ENCODE measurements around the gene TNPO2.
"Not testable (repeated sequence)": the region's sequence is repeated elsewhere in the genome, so short reads cannot be mapped to it uniquely, and the experiment has no call there.

The TNPO2 gene

DNA sequence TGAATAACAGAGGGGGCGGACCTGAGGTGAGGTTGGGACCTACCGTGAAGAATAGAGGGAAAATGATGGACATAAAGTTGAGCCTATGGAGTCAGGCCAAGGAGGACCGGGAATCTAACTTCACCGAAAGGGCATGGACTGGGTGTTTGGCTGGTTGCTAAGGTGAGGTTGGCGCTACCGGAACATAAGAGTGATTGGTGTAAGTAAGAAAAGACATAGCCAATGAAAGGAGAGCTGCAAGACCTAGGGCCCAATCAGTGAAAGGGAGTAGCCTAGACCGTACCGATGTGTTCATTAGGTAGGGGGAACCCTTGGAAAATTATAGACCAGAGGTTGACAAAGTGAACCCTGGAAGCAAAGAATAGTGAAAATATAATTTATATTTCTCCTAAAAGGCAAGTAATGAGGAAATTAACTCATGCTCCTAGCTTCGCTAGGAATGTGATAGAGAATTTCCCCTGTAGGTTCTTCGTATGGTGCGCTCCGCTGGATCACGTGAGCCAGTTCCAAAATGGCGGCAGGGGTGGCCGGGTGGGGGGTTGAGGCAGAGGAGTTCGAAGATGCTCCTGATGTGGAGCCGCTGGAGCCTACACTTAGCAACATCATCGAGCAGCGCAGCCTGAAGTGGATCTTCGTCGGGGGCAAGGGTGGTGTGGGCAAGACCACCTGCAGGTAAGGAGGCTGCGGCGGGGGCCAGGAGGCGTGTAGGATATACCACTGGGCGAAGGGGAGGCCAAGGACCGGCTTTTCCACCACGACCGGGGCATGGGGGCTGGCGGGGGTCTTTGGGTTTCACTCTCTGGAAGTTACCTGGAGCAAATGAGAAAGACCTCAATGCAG is 13.5 kb upstream of the TNPO2 start, which contains the start of gene GET3:
TSS of gene GET3 (plus strand) at position 503 of the 840 bp plus-strand sequence. CDS start at position 512, 9 bp downstream.
- DNase-seq (ENCODE audit: low spot score) = peak; percentile 93

DNA sequence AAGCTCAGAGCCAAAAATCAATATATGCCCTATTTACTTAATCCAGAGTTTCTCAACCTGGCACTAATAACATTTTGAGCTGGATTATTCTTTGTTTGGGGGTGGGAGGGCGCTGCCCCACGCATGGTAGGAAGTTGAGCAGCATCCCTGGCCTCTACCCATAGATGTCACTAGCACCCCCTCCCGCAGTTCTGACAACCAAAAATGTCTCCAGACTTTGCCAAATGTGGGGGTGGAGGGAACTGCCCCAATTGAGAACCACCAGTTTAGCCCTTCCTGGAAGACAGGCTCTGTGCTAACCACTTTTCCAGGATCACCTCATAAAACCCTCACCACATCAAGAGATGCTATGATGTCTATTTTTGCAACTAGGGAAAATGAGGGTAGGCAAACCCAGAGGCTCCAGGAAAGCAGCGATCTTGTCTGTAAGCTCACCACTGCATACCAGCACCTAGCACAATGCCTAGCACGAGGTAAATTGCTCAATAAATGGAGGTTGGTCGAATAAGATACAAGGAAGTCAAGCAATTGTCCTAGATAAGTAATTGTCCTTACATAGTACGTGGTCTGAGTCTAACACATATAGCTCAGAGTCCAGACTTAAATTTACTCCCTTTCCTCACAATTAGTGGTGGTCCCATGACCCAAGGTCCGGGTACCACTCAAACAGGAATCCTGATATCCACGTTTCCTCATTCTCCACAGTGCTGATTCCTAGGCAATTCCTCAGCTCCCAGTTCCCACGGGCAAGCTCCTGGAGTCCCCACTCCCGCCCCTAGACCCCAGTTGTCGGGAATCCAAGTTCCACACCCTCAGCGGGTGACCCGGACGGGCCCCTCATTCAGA is 9.9 kb upstream of the TNPO2 start:
- peak; percentile 78 for DNase-seq (ENCODE audit: low spot score)

DNA sequence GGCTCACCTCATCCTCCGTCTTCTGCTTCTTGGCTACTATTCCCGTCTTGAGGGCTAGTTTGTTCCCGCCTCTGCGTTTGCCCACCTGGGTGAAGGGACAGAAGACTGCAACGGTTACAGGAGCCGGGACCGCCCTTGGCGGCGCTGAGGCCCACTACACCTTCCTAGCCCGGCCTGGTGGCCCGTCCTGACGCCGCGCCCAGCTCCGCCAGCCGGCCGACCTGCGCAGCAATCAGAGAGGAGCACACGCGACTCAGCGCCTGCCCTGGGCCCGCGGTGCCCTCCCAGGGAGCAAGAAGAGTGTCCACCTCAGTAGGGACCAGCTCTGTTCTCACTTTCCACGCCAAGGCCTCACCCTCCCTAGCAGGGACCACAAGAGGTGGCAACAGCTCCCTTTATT is 7.6 kb upstream of the TNPO2 start:
- DNase-seq (ENCODE audit: low spot score) = no peak

DNA sequence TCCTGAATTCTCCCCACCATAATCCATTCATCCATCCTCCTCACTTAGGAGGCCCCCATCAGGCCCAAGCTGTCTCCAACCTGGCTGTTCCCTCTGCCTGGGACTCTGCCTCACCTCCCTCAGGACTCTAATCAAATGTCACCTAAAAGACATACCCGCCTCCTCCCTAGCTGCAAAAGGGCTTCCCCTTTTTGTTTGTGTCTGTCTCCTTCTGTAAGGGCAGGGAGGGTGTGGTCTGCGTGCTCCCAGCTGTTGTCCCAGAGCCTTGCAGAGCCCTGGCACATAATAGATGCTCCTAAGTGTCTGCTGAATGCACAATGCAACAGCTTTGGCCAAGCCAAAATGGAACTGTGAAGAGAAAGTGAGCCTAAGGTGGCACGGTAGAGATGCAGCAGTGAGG is 6.3 kb upstream of the TNPO2 start:
- no peak for DNase-seq (ENCODE audit: low spot score)

DNA sequence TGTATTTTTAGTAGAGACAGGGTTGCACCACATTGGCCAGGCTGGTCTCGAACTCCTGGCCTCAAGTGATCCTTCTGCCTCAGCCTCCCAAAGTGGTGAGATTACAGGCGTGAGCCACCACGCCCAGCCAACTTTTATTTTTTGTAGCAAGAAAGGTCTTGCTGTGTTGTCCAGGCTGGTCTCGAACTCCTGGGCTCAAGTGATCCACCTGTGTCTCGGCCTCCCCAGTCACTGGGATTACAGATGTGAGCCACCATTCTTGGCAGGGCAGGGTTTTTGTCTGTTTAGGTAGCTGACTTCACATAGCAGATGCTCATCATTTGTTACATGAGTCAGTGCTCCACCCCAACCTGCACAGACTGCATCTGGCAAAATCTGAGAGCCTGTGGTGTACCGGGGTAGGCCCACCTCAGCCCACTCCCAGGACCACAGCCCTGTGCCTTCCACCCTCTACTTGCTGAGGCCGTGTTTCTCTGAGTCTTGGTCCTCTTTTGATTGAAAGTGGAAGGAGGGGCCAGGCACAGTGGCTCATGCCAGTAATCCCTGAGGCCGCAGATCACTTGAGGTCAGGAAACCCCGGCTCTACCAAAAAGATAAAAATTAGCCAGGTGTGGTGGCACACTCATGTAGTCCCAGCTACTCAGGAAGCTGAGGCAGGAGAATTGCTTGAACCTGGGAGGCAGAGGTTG is 4.2 kb upstream of the TNPO2 start:
- DNase-seq (ENCODE audit: low spot score) = no peak

DNA sequence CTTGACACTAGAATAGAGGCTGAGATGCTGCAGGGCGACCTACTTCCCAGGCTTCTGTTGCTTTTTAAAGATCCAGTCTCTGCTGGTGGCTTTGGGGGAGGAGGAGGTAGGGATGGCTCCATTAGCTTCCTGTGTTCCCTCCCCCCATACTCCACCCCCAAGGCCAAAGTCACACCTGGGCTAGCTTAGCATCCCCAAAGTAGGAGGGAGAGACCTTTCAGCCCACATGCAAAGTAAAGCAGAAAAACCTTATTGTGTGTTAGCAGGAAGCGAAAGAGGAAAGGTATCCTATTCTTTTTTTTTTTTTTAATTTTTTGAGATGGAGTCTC is 3.2 kb upstream of the TNPO2 start:
- no peak for DNase-seq (ENCODE audit: low spot score)

DNA sequence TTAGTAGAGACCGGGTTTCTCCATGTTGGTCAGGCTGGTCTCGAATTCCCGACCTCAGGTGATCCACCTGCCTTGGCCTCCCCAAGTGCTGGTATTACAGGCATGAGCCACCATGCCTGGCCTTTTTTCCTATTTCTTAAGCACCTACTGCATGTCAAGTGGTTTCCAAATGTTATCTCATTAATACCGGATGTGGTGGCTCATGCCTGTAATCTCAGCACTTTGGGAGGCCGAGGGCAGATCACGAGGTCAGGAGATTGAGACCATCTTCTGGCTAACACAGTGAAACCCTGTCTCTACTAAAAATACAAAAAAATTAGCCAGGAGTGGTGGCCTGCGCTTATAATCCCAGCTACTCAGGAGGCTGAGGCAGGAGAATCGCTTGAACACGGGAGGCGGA is 1.9 kb upstream of the TNPO2 start:
- DNase-seq (ENCODE audit: low spot score) = not testable (repeated sequence)

DNA sequence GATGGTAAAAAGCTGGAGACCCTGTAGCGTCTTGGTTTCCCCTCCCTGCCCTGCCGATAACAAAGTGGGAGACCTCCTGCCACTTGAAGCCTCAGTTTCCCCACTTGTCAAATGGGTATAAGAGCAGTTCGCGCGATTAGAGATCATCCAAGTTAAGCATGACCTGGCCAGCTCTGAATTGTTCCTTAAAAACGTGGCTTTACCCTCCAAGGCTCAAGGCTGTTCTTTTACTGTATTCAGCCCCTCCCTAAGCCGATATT is 421 bp downstream of the TNPO2 start:
- DNase-seq (ENCODE audit: low spot score) = no peak

DNA sequence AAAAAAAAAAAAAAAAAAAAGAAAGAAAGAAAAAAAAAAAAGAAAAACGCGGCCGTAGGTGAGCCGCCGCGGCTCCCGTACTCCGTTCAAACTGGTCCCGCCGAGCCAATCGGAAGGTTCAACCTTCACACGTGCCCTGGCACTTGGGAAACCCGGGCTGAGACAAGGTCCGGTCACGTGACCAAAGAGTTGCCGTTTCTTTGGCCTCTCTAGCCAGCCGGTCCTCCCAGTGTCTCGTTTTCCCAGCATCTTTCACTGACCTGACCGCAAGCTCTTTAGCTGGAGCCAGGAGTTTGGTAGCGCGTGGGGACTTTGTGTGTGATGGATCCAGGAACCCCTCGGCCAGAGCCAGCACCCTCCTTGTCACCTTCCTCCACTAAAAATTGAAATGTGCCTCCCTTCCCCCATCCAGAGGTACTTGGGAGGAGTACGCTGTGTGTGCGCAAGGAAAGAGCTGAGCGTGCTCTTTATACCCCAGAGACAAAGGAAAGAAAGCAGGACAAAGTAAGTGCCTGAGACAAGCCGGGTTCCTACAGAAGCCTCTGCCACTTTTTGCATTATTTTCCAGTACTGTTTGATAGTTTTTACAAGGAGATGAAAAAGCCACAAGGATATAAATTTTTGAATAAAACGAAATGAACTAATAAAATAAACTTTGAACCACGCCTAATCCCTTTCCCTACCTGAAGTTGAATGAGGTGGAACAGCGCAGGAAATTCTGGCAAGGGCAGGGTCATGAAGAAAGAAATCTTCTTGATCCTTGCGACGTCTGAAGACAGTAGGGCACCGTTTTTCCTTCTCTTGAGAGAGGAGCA is 959 bp downstream of the TNPO2 start:
- peak; percentile 98 for DNase-seq (ENCODE audit: low spot score)

DNA sequence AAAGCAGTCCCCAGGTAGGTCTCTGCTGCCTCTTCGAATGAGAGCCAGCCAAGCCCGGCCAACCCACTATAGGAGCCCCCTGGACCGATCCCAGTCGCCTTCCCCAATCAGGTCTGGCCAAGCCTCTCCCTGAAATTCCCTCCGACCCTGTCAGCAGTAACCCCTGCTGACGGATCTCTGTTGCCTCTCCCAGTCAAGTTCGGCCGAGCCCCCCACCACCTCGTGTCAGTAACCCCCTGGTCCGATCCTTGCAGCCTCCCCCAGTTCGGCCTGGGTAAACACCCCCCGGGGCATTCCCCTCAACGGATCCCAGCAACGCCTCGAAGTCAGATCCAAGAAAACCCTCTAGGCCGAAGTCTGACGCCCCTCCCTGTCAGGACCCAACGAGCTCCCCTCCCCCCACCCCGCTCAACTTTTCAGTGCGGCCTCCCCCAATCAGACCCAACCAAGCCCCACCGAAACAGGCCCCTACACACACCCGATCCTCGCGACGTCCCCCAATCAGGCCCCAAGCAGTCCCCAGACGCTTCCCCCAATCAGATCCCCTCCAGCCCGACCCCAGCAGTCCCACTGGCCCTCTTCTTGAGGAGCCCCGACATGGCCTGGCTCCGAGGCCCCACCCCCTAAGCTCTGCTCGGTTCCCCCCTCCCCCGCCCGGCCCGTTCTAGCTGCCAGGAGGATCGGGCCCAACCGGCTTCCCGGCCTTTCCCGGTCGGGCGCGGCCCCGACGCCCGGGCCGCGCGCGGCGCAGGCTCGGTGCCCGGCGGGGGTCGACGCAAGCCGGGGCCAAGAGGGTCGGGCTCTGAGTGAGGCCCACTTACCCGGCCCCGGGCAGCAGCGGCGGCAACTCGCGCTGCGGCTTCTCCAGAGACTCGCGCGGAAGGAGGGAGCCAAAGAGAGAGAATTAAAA is 1.8 kb downstream of the TNPO2 start:
- DNase-seq (ENCODE audit: low spot score) = peak; percentile 41

DNA sequence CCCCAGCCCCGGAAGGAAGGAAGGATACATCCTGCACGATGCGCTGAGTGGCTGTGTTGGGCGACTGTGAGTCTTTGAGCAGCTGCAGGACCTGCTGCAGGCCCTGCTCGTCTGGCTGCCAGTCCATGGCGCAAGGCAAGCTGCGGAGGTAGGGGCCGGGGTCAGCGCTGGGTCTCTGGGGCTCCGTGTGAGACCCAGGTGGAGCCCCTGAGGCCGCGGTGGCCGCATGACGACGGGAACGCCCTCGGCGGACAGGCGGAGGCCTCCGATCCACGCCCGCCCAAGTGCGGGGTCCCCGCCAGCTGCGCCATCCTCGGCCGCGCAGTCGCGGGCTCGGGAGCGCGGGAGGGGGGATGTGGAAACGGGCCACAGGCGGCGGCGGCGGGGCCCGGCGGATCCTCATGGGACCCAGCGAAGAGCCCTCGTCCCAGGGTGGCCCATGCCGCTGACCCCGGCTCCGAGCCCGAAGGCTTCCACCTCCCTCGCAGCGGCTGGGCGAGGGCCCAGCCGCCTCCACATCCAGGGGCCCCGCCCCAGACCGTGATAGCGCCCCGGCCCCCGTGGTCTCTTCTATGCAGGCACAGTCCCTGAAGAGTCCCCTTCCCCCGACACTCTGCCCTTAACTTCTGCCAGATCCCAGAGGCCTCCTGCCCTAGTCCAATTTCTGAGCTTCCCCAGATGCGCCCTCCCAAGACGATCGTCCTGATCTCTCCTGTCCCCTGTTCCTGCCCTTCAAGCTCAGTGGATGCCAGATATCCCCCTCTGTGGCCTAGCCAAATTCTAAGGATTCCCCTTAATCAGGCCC is 2.7 kb downstream of the TNPO2 start:
- no peak for DNase-seq (ENCODE audit: low spot score)

DNA sequence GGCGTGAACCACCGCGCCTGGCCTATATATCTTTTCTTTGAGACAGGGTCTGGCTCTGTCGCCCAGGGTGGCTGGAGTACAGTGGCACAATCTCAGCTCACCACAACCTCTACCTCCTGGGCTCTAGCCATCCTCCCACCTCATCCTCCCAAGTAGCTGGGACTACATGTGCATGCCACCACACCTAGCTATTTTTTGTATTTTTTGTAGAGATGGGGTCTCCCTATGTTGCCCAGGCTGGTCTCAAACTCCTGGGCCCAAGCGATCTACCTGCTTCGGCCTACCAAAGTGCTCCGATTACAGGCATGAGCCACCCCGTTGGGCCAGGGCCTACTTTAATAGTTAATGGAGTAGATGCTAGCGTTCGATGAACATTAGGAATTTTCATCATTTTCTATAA is 3.4 kb downstream of the TNPO2 start:
- no peak for DNase-seq (ENCODE audit: low spot score)

DNA sequence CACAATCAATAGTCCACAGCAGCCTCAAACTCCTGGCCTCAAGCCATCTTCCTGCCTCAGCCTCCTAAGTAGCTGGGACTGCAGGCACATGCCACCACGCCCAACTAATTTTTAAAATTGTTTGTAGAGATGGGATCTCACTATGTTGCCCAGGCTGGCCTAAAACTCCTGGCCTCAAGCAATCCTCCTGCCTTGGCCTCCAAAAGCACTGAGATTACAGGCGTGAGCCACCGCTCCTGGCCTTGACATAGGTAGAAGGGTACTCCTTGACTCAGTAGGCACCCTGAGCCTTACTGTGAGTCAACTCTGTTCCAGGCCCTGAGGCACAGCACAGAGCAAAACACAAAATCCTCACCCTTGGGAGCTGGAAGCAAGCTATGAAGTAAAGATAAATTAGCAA is 7.8 kb downstream of the TNPO2 start:
- no peak for DNase-seq (ENCODE audit: low spot score)

DNA sequence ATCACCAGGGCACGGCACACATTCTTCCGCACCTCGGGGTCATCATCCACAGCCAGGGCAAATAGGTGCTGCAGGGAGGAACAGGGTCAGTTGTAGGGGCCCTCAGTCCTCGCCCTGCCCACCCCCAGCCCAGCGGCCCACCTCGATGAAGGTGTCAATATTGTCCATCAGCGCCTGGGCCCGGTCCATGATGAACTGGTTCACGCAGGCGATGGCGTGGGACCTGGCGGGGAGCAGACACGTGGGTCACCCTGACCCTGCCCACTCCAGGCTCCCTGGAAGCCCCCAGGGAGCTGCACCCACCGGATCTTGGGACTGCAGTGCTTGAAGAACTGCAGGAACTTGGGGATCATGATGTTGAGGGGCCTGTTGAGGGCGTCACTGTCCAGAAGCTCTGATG is 8.6 kb downstream of the TNPO2 start:
- no peak for DNase-seq (ENCODE audit: low spot score)

DNA sequence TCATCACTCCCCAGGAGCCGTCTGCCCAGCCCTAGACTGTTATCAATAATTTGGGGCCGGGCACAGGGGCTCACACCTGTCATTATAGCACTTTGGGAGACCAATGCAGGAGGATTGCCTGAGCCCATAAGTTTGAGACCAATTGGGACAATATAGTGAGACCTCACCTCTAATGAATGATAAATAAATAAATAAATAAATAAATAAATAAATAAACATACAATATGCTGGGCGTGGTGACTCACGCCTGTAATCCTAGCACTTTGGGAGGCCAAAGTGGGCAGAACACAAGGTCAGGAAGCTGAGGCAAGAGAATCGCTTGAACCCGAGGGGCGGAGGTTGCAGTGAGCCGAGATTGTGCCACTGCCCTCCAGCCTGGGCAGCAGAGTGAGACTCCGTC is 10.4 kb downstream of the TNPO2 start:
- not testable (repeated sequence) for DNase-seq (ENCODE audit: low spot score)

DNA sequence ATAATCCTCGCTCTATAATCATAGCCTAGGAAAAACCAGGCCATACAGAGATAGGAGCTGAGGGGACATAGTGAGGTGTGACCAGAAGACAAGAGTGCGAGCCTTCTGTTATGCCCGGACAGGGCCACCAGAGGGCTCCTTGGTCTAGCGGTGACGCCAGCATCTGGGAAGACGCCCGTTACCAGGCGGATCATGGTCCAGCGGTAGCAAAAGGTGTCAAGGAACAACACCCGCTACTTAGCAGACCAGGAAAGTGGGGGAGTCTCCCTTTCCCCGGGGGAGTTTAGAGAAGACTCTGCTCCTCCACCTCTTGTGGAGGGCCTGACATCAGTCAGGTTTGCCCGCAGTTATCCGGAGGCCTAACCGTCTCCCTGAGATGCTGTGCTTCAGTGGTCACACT is 11.7 kb downstream of the TNPO2 start:
- not testable (repeated sequence) for DNase-seq (ENCODE audit: low spot score)

DNA sequence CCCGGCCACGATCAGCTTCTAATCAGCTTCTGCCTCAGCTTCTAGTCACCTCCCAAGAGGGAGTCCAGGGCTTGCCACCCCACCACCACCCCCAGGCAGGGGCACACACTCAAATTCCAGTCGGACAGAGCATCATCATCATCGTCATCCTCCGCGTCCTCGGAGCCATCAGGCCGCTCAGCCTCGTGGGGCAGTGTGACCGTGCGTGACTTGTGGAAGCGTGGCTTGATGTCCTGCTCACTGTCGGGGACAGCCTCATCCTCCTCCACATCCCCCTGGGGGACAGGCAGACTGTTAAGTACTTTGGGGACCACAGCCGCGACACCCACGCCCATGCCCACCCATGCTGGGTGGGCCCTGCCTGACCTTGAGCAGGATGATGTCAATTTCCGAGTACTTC is 12.5 kb downstream of the TNPO2 start:
- no peak for DNase-seq (ENCODE audit: low spot score)

DNA sequence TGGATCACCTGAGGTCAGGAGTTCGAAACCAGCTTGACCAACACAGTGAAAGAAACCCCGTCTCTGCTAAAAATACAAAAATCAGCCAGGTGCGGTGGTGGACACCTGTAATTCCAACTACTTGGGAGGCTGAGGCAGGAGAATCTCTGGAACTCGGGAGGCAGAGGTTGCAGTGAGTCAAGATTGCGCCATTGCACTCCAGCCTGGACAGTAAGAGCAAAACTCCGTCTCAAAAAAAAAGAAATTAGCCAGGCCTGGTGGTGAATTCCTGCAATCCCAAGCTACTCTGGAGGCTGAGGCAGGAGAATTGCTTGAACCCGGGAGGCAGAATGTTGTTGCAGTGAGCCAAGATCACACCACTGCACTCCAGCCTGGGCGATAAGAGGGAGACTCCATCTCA is 15.1 kb downstream of the TNPO2 start:
- no peak for DNase-seq (ENCODE audit: low spot score)

DNA sequence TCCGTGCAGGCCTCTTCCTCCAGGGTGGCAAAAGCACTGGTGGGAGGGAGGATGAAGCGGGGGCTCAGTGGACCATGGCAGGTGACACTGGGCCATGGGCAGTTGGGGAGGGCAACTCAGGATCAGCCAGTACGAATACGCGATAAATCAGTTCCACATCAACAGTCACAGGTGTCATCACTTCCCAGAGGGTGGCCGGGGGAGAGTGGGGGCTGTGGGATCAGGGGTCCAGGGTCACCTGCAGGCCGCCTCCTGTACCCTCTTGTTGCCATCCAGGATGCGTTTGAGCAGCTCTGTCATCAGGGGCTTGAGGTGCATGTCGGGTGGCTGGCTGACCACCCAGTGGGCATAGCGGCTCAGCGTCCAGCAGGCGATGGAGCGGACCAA is 17.4 kb downstream of the TNPO2 start:
- no peak for DNase-seq (ENCODE audit: low spot score)

DNA sequence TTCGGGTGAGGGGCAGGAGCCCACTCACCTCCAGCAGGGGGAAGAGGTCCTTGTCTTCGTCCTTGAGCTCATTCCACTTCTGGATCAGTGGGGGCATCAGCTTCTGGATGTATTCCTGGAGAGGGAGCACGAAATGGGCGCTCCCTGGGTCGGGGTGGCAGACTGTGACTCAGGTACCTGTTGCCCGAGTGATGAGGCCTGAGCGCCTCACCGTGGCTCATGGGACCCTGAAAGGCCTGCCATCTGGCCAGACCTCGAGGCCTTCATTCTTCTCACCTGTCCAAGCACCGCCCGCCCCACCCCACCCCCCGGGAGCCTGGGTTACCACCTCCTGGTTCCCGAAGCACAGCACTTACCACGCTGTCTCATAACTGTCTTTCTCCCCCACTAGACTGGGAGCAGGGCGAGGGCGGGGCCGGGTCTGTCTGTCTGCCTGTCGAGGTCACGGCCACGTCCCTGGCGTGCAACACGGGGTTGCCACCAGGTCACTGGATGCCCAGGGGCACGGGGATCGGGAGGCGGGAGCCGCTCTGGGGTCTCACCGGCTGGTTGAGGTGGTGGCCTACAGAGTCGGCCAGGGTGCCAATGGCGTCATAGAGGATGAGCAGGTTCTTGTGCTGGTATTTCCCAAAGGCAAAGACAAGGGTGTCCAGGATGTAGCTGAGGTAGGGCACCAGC is 17.9 kb downstream of the TNPO2 start:
- no peak for DNase-seq (ENCODE audit: low spot score)
